ENCODE data around the gene PSMG3.

PSMG3 gene

GRCh38 chr7:1578513-1578912 lies 8.7 kb upstream of the PSMG3 start:
- no peak for DNase-seq

DNA sequence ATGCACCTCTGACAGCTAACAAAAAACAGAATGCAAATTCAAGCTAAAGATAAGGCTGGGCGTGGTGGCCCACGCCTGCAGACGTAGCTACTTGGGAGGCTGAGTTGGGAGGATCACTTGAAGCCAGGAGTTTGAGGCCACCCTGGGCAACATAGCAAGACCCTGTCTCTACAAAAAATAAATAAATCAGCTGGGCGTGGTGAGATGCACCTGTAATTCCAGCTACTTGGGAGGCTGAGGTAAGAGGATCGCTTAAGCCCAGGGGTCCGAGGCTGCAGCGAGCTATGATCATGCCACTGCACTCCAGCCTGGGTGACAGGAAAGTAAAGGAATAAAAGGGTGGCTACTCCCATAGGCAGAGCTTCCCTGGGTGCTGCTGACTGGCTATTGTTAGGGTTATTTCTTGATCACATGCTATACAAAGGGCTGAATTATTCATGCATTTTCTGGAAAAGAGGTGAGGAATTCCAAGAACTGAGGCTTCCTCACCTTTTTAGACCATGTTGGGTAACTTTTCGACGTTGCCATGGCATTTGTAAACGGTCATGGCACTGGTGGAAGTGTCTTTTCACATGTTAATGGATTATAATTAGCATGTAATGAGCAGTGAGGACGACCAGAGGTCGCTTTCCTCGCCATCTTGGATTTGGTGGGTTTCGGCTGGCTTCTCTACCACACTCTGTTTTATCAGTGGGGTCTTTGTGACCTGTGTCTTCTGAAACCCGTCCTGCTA lies 6.9 kb upstream of the PSMG3 start:
- no peak for DNase-seq

GRCh38 chr7:1575809-1576208 lies 6.0 kb upstream of the PSMG3 start:
- DNase-seq = no peak

DNA sequence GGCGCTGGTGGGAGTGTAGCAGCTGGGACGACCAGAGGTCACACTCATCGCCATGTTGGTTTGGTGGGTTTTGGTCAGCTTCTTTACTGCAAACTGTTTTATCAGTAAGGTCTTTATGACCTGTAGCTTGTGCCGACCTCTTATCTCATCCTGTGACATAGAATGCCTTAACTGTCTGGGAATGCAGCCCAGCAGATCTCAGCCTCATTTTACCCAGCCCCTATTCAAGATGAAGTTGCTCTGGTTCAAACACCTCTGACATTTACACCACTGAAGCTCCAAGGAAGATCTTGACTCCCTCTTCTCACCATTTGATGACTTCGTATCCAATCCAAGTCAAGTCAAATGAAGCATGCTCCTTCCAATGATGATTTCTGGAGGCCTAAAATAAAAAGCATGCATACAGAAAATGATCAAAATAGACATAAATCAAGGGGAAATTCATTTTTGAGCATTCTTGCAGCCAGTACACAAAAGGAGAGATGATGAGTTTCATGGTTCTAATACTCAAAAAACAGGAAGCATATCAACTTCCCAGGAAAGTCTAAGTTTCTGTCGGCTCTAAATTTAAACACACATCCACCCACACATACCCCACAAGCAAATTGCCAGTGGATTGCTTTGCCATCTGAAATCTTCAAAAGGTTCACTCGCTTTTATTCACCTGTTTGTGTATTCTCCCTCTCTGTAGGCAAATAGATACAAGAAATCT lies 2.4 kb upstream of the PSMG3 start:
- DNase-seq = no peak

DNA sequence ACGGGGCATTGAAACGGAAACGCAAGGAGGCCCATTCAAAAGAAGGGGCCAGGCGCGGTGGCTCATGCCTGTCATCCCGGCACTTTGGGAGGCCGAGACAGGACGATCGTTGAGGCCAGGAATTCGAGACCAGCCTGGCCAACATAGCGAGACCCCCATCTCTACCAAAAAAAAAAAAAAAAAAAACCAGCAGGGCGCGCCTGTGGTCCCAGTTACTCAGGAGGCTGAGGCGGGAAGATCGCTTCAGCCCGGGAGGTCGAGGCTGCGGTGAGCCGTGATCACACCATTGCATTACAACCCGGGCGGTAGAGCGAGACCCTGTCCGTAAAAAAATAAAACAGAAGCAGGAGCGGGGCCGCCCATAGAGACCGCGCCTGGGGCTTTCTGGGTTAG lies 396 bp downstream of the PSMG3 start:
- DNase-seq = no peak

GRCh38 chr7:1569016-1569415 lies 816 bp downstream of the PSMG3 start:
- DNase-seq = peak; percentile 45

DNA sequence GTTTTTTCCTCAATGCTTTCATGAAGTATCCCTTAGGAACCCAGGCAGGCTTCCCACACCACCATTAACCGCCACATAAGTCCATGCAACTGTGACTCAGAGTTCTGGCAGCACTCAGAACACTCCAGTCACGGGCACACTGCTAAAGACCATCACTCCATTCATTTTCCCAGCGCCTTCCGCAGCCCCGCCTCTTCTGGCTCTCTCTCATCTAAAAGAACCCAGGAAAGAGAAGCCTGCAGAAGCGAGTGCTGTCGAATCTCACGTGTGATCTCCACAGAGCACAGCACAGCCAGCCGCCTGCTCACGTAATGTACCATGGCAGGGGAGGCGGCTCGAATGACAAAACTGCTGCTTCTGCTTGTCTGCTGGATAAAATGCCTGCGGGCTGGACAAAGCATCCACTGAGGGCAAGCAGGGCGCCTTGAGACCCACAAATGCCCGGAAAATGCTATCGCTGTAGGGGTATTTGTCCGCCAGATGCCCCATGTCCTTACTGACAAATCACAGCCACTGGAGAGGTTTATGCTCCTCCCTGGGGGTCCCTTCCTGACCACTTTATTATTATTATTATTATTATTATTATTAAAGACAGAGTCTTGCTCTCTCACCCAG lies 1.8 kb downstream of the PSMG3 start:
- no peak for DNase-seq

- DNase-seq = peak; percentile 37
Observed at GRCh38 chr7:1567049-1567771, 2.6 kb downstream of the PSMG3 start.

- DNase-seq = peak; percentile 88
Observed at GRCh38 chr7:1566687-1567048, 3.2 kb downstream of the PSMG3 start.

- DNase-seq = no peak
Observed at GRCh38 chr7:1564603-1565022, 5.2 kb downstream of the PSMG3 start.

DNA sequence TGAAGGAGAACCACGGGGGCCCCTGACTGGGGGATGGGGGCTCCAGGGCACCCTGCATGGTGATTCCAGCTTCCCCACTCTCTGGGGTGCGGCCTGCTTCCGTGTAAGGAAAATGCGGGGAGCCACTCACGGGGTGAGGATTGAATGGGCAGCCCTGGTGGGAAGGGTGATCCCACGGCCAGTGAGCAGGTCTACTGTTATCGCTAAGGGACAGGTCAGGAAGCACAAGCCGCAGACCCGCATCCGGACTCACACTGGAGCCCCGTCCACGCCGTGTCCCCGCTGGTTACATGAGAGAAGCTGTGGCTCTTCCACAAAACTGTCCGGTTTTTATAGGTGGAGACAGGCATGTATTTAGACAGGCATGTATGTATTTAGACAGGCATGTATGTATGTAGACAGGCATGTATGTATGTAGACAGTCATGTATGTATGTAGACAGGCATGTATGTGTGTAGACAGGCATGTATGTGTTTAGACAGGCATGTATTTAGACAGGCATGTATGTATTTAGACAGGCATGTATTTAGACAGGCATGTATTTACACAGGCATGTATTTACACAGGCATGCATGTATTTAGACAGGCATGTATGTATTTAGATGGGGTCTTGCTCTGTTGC lies 5.7 kb downstream of the PSMG3 start:
- DNase-seq = no peak

DNA sequence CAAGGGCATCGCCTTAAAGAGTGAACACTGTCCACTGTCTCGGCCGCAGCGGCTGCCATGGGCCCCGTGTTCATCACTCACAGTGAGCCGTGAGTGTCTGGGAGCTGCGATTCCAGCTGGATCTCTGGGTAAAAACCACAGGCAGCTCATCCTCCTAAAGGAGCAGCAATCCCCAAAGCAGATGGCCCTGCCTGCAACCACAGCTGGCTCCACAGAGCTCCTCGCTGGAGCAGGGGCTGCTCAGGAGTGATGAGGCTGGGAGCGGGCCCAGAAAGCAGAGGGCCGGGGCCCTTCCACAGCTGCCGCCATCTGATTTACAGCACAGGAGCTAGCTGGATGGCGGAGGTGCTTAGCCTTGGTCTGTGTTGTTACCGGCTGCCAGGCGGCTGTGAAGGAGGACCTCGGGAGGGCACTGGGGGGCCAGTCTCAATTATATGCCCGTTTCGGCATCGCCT lies 7.2 kb downstream of the PSMG3 start:
- DNase-seq = no peak

GRCh38 chr7:1562116-1562515 lies 7.7 kb downstream of the PSMG3 start:
- DNase-seq = no peak

DNA sequence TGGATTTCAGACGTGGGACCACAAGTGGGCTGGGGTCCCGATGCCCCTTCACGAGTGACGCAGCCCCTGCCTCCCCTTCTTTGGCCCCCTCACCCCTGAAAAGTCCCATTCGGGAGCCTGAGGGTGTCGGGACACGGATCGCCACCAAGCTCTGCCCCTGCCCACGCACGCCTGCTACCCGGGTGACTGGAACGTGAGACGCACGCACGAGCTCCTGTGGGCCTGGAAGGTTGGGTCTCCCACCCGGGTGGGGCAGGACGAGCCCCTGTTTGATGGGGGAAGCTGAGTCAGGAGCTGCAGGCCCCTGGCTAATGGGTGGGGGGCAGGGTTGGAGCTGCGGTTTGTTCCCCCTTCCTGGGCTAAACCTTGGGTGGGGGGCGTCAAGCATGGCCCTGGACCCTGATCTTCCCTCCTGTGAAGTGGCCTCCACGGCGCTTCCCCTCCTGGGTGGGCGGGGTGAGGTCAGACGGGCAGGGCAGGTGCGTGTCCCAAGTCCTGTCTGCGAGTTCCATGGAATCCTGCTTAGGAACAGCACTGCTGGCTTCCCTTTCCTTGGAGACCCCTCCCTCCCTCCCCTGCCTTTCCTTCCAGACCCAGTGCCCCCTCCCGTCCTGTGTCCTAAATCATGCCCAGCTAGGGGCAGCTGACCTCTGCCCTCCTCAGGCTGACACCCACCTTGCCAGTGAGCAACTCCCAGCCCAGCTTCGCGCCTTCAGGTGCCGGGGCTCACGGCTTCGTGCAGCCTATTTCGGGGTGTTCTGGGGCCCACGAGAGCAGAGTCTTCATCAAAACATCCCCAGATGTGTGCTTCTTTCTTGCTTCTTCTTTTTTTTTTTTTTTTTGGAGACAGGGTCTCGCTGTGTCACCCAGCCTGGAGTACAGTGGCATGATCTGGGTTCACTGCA lies 8.5 kb downstream of the PSMG3 start:
- no peak for DNase-seq

GRCh38 chr7:1560620-1561031 lies 9.2 kb downstream of the PSMG3 start:
- DNase-seq = no peak

DNA sequence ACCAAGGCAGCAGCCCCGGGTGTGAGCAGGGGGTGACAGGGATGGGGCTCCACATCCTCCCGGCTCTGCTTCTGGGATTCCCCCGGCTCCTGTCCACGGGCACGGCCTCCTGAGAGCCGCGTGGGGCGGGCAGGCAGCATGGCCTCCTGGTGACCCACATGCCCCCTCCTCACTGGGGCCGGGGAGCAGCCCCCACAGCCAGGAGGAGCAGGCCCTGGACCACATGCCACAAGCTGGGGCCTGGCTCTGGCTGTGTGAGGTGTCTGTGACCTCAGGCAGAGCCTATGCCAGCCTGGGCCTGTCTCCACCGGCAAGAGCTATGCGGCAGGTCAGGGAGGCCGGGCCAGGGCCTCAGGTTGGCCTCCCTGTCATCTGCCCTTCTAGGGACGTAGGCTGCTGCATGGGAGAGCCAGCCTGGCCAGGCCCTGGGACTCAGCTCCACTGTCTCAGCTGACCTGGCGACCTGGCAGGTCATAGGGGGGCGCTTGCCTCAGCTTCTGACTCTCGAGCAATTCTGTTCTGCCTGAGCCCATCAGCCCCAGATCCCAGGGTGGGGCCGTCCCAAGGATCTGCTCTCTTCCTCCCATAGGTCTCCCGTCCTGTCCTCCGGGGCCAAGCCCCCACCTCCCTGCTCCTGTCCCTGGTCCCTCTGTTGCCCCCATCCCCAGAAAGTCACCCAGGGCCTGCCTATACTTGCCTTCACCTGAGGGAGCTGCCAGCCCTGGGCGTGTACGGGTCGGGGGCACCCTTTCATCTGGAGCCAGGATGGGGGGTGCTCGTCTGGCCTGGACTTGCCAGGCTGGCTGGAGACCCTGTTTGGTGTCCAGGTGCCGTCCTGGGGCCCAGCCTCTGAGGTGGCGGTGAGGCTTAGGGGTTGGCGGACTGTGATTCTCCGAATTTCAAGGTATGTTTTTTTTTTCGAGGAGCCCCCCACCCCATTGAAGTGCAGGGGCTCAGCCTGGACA lies 9.9 kb downstream of the PSMG3 start:
- no peak for DNase-seq

DNA sequence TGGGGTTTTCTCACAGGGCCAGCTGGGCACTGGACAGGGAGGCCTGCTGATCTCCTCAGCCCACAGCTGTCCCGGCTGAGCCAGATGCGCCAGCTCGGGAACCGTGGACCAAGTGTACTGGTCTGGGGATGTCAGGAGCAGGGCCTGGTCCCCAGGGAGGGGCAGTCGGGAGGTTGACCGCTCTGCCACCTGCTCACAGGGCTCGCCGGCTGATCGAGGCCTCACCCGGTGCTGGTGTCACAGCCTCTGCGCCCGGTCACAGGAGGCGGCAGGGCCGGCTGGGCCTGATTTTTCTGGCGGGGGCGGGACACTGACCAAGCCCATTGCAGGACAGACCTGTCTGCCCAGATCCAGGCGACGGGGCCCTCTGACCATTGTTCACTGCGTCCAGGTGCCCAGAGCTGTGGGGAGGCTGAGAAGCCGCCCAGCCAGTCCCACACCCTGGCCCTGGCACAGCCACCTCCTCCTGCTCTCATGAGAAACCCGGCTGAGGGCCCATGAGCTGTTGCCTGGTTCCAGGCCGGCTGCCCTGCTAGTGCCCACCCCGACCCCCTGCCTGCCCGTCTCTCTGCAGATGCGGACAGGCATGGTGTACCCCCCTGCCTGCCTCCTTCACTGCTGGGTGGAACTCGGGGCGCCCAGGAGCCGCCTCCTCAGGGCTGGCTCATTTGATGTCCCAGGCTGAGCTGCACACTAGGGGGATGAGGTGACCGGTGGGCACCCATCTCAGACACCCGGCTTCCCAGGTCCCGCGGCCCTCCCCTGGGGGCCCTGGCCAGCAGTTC lies 10.8 kb downstream of the PSMG3 start:
- no peak for DNase-seq

DNA sequence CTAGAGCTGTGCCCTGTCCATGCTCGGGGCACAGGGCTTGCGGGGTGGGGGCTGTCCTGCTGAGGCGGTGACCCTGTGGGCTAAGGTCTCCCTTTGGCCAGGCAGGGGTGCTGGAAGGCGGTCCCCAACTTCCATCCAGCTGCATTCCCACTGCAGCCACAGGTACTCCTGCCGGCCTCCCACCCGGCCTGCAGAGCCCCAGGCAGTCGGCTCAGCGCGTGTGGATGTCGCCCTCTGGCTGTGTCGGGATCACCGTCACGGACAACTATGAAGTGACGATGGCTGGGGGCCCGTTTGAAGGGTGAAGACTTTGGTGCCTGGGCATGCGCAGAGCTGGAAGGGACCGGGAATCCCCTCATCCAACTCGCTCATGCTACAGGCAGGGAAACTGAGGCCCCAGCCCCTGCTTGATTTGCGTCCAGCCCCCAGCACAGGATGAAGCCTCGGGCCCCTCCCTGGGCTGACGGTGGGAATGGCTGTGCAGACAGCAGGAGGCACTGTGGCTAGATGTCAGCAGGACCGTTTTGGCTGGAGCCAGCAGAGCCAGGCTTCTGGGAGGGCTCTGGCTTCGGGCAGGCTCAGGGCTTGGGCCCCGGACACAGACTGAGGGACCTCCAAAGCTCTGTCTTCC lies 11.5 kb downstream of the PSMG3 start:
- DNase-seq = no peak

DNA sequence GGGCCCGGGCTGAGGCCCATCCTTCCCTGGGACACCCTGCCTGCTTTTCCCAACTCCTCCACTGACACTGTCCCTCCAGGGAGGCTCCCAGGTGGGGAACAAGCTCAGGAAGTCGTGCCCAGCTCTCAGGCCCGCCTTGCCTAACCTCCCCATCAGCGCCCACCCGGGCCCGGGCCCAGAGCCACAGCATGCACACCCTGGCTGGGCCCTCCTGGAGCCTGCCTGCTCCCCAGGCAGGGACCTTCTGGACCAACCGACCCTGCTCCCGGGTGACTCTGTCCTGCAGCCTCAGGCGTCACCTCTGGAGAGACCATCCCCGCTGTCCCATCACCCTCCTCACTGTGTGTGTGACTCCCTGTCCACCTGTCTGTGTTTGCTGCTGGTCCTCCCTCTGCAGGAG lies 12.1 kb downstream of the PSMG3 start:
- DNase-seq = no peak

Measured in hematopoietic multipotent progenitor cell treated with erythropoietin and hydrocortisone succinate and interleukin-3 and kit ligand, for 6 days (in vitro differentiated cells).